ENCODE results near the gene RC3H2. TPM values are rescaled to one million over a fixed set of nuclear protein-coding genes. Genes with fewer than 3 reads are reported as not detected.

Gene RC3H2
- total and polyA plus RNA-seq, 2 of the 13 experiments (the other 11 are each of a cell fraction or from before 2014, with no cell fraction given): 21.0 to 36.4 TPM

DNA sequence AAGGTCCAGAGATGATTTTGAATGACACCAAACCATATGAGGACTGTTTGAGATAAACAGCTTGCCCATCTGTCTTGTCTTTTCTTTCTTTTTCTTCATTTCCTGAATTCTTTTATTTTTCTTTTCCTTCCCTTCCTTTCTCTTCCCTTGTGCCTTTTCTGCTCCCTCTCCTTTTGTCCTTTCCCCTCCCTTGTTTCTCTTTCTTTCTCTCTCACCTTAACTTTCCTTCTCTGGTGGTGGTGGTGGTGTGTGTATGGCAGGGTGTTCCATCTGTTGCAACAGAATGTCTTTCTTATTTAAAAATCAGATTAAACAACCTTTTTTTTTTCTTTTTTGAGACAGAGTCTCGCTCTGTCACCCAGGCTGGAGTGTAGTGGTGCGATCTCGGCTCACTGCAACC, 73.0 kb downstream of the RC3H2 start:
- CTCF ChIA-PET (ENCODE audit: low intra/inter-chr PET ratio, low total read pairs): no interaction called here
- BruUV-seq (replicated peaks): no TSS peak
- H2AFZ ChIP-seq (ENCODE audit: low read length): peak overlapping the region; percentile 63

More for the DNA sequence above, 73.0 kb downstream of the RC3H2 start:
- Histone ChIP-seq H3K9me3 (ENCODE audit: low read length) (no peaks in the 10 kb centered on the region), H3K36me3 (replicated peaks in 1 of 2; ENCODE audit: control insufficient read depth in 1 of 2, insufficient read depth in 2 of 2, low read length in 2 of 2) (no peaks in the 10 kb centered on the region), H3K4me3 (replicated peaks in 1 of 3; ENCODE audit: insufficient read depth in 1 of 3, low read depth in 2 of 3, low read length in 3 of 3) (no peak overlapping the region), H3K27ac (ENCODE audit: extremely low read length, insufficient read depth, low read length) (no peak overlapping the region), H4K20me1 (ENCODE audit: insufficient read depth, low read length) (no peaks in the 10 kb centered on the region; the same call in 1 of the 2 replicates), H3K4me2 (ENCODE audit: low read depth, low read length) (peak overlapping the region; percentile 49; the same call in 1 of the 2 replicates), H3K4me1 (ENCODE audit: insufficient read depth, low read length) (peaks cover 35% of the 10 kb centered on the region), H3K27me3 (ENCODE audit: control insufficient read depth in 1 of 2, insufficient read depth in 2 of 2, low read length in 2 of 2) (no peaks in the 10 kb centered on the region; a peak in 1 of 5 replicates), H3K9ac (ENCODE audit: insufficient read depth, low read depth, low read length) (no peak overlapping the region), H3K79me2 (ENCODE audit: insufficient read depth, low read length) (peaks cover 11% of the 10 kb centered on the region)
- intact Hi-C loops (cut with micrococcal nuclease; ENCODE audit: unreplicated experiment) (no loop called here), in situ Hi-C loops (cut with HindIII; ENCODE audit: extremely low pct_ligation_motif_present, low pct_unique_long_range_greater_than_20kb) (no loop called here)
- ATAC-seq (no peak), FAIRE-seq (no peak), DNase-seq (ENCODE audit: low spot score) (no peak)
- 56% methylated on average over 3 of the region's 3 CpGs for WGBS (ENCODE audit: low lambda C conversion rate)
- TF ChIP-seq HHEX (CRISPR knock-in tag; IDR thresholded peaks at IDR 0.05) (no peak), SP140L (CRISPR knock-in tag; IDR thresholded peaks at IDR 0.05; ENCODE audit: borderline replicate concordance) (no peak), NR1H2 (CRISPR knock-in tag; IDR thresholded peaks at IDR 0.05; ENCODE audit: borderline replicate concordance, low read depth) (no peak), KDM6A (CRISPR knock-in tag; IDR thresholded peaks at IDR 0.05; ENCODE audit: low read depth) (no peak), MAZ (IDR thresholded peaks at IDR 0.05; ENCODE audit: borderline replicate concordance, low read depth, low read length) (no peak), MAZ (CRISPR knock-in tag; IDR thresholded peaks at IDR 0.05; ENCODE audit: low read depth) (no peak), REPIN1 (CRISPR knock-in tag; IDR thresholded peaks at IDR 0.05; ENCODE audit: borderline replicate concordance, low read depth) (no peak), FOXC1 (CRISPR knock-in tag; IDR thresholded peaks at IDR 0.05; ENCODE audit: borderline replicate concordance) (no peak)
- TF ChIP-seq, protein P1, sequence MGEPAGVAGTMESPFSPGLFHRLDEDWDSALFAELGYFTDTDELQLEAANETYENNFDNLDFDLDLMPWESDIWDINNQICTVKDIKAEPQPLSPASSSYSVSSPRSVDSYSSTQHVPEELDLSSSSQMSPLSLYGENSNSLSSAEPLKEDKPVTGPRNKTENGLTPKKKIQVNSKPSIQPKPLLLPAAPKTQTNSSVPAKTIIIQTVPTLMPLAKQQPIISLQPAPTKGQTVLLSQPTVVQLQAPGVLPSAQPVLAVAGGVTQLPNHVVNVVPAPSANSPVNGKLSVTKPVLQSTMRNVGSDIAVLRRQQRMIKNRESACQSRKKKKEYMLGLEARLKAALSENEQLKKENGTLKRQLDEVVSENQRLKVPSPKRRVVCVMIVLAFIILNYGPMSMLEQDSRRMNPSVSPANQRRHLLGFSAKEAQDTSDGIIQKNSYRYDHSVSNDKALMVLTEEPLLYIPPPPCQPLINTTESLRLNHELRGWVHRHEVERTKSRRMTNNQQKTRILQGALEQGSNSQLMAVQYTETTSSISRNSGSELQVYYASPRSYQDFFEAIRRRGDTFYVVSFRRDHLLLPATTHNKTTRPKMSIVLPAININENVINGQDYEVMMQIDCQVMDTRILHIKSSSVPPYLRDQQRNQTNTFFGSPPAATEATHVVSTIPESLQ (CRISPR knock-in tag; conservative IDR thresholded peaks at IDR 0.05): no peak
- TF ChIP-seq, protein P2, sequence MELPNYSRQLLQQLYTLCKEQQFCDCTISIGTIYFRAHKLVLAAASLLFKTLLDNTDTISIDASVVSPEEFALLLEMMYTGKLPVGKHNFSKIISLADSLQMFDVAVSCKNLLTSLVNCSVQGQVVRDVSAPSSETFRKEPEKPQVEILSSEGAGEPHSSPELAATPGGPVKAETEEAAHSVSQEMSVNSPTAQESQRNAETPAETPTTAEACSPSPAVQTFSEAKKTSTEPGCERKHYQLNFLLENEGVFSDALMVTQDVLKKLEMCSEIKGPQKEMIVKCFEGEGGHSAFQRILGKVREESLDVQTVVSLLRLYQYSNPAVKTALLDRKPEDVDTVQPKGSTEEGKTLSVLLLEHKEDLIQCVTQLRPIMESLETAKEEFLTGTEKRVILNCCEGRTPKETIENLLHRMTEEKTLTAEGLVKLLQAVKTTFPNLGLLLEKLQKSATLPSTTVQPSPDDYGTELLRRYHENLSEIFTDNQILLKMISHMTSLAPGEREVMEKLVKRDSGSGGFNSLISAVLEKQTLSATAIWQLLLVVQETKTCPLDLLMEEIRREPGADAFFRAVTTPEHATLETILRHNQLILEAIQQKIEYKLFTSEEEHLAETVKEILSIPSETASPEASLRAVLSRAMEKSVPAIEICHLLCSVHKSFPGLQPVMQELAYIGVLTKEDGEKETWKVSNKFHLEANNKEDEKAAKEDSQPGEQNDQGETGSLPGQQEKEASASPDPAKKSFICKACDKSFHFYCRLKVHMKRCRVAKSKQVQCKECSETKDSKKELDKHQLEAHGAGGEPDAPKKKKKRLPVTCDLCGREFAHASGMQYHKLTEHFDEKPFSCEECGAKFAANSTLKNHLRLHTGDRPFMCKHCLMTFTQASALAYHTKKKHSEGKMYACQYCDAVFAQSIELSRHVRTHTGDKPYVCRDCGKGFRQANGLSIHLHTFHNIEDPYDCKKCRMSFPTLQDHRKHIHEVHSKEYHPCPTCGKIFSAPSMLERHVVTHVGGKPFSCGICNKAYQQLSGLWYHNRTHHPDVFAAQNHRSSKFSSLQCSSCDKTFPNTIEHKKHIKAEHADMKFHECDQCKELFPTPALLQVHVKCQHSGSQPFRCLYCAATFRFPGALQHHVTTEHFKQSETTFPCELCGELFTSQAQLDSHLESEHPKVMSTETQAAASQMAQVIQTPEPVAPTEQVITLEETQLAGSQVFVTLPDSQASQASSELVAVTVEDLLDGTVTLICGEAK (IDR thresholded peaks at IDR 0.05): no peak
- TF ChIP-seq, protein P2 (CRISPR knock-in tag; IDR thresholded peaks at IDR 0.05): no peak
- TF ChIP-seq, protein P3, sequence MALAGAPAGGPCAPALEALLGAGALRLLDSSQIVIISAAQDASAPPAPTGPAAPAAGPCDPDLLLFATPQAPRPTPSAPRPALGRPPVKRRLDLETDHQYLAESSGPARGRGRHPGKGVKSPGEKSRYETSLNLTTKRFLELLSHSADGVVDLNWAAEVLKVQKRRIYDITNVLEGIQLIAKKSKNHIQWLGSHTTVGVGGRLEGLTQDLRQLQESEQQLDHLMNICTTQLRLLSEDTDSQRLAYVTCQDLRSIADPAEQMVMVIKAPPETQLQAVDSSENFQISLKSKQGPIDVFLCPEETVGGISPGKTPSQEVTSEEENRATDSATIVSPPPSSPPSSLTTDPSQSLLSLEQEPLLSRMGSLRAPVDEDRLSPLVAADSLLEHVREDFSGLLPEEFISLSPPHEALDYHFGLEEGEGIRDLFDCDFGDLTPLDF (CRISPR knock-in tag; IDR thresholded peaks at IDR 0.05): no peak
- POLR2A ChIA-PET: no interaction called here
